A549 (cell line): ENCODE data around the gene INSYN2B. TPM values are rescaled to one million over a fixed set of nuclear protein-coding genes. Genes with fewer than 3 reads are reported as not detected.
A peak's percentile ranks its signal among the peaks of the same experiment; 100 is the strongest.

ENCODE experiments used
- ATAC-seq, 2 experiments: fragments of 200-7000 bp in 1 of 2; fragments of >200 bp in 1 of 2; cut with Nextera tagmentation in 1 of 2; cut with Tn5 transposase in 1 of 2; 3 replicates each; pipeline versions ENCODE4 v1.8.0 to v1.9.1; 2018 to 2020; ENCODE audit warnings: mild to moderate bottlenecking in 1 of 2, moderate library complexity in 1 of 2
- CTCF ChIA-PET: fragments of 300-600 bp; sonication (Branson Sonifier 250); formaldehyde crosslinking; extraction: SDS; loops from one replicate; lab custom pipeline; 2021; ENCODE audit warnings: antibody characterized with exemption, inconsistent platforms; lab: Yijun Ruan, JAX
- POLR2A ChIA-PET: fragments of 350-600 bp; formaldehyde crosslinking; extraction: SDS; loops from one replicate; lab custom pipeline; 2021; ENCODE audit warnings: antibody characterized with exemption, inconsistent platforms; lab: Yijun Ruan, JAX
- DNase-seq, 2 experiments: peaks; one replicate each; pipeline versions ENCODE4 v3.0.0 to v3.0.0-alpha.2; 2011 to 2016; ENCODE audit warnings: low read depth in 1 of 2, low spot score in 1 of 2
- FAIRE-seq: peaks from 2 replicates; lab custom pipeline; 2011; peaks lifted over from hg19 to GRCh38; lab: Jason Lieb, UNC
- H3K27ac ChIP-seq, 2 experiments: fragments of >200 bp; sonication (Bioruptor Twin); formaldehyde crosslinking; 3 replicates each; pipeline ENCODE4 v1.5.1; 2016 to 2017
- H3K4me1 ChIP-seq: fragments of >200 bp; sonication (Bioruptor Twin); formaldehyde crosslinking; 3 replicates; pipeline ENCODE4 v1.6.1; 2016
- H3K4me2 ChIP-seq: fragments of >200 bp; sonication (Bioruptor Twin); formaldehyde crosslinking; 3 replicates; pipeline ENCODE4 v1.6.1; 2016
- H3K4me3 ChIP-seq: fragments of >200 bp; sonication (Bioruptor Twin); formaldehyde crosslinking; 3 replicates; pipeline ENCODE4 v1.5.1; 2016
- H3K9me3 ChIP-seq: fragments of >200 bp; sonication (Bioruptor Twin); formaldehyde crosslinking; 3 replicates; pipeline ENCODE4 v1.6.1; 2016
- BCL3 ChIP-seq: fragments of >200 bp; sonication (Bioruptor Twin); formaldehyde crosslinking; IDR thresholded peaks from 3 replicates; pipeline ENCODE4 v1.6.1; 2016
- BHLHE40 ChIP-seq: IDR thresholded peaks from 2 replicates; pipeline ENCODE4 v1.6.1; 2012; ENCODE audit warnings: low read depth, low read length, inconsistent platforms
- EHMT2 ChIP-seq: fragments of 200-600 bp; sonication (generic); IDR thresholded peaks from 2 replicates; pipeline ENCODE4 v1.6.1; 2016; ENCODE audit warnings: antibody characterized with exemption, low read depth, mild to moderate bottlenecking, moderate library complexity
- ELK1 ChIP-seq: fragments of 150-350 bp; IDR thresholded peaks from 2 replicates; pipeline ENCODE4 v1.6.1; 2014; ENCODE audit warnings: low read depth, mild to moderate bottlenecking, low read length
- EP300 ChIP-seq, 2 experiments: fragments of >200 bp; sonication (Bioruptor Twin); formaldehyde crosslinking; IDR thresholded peaks; 2 replicates in 1 of 2; 3 replicates in 1 of 2; pipeline ENCODE4 v1.6.1; 2016 to 2017
- ESRRA ChIP-seq: fragments of 150-350 bp; IDR thresholded peaks from 2 replicates; pipeline ENCODE4 v1.6.1; 2014; ENCODE audit warnings: mild to moderate bottlenecking, low read length, borderline replicate concordance
- FOSL2 ChIP-seq, 2 experiments: fragments of 450-650 bp in 1 of 2; fragments of >200 bp in 1 of 2; sonication (Bioruptor Twin) in 1 of 2; formaldehyde crosslinking; IDR thresholded peaks; 2 replicates each; pipeline versions ENCODE4 v1.5.0 to v1.6.1; 2016 to 2020; ENCODE audit warnings: mild to moderate bottlenecking in 1 of 2, moderate library complexity in 1 of 2
- HDAC2 ChIP-seq: fragments of 200-600 bp; sonication (generic); IDR thresholded peaks from 2 replicates; pipeline ENCODE4 v1.6.1; 2016
- HMGXB4 ChIP-seq: fragments of 250-450 bp; sonication (Bioruptor Pico); IDR thresholded peaks from 2 replicates; pipeline ENCODE4 v1.5.0; 2021; ENCODE audit warnings: mild to moderate bottlenecking, moderate library complexity, borderline replicate concordance
- JUNB ChIP-seq: fragments of >200 bp; sonication (Bioruptor Twin); formaldehyde crosslinking; IDR thresholded peaks from 2 replicates; pipeline ENCODE4 v1.6.1; 2016
- KDM1A ChIP-seq: fragments of 200-600 bp; sonication (generic); IDR thresholded peaks from 2 replicates; pipeline ENCODE4 v1.6.1; 2016; ENCODE audit warnings: low read depth, mild to moderate bottlenecking
- MAFK ChIP-seq: fragments of 450-650 bp; IDR thresholded peaks from 2 replicates; pipeline ENCODE4 v1.6.1; 2014; ENCODE audit not compliant: partially characterized antibody
- MAX ChIP-seq: IDR thresholded peaks from 2 replicates; pipeline ENCODE4 v1.6.1; 2012
- MAZ ChIP-seq: fragments of 150-350 bp; IDR thresholded peaks from 2 replicates; pipeline ENCODE4 v1.6.1; 2014; ENCODE audit warnings: antibody characterized with exemption, low read depth, low read length, borderline replicate concordance
- MYC ChIP-seq: IDR thresholded peaks from 2 replicates; pipeline ENCODE4 v1.6.1; 2012; ENCODE audit warnings: mild to moderate bottlenecking, inconsistent platforms, low read length, improper control_type of control experiment, borderline replicate concordance
- NFE2L2 ChIP-seq: fragments of 150-350 bp; conservative IDR thresholded peaks from 2 replicates; pipeline ENCODE4 v1.6.1; 2014; ENCODE audit warnings: low read length
- NPAS2 ChIP-seq: fragments of 250-450 bp; sonication (Bioruptor Pico); IDR thresholded peaks from 2 replicates; pipeline ENCODE4 v1.8.0; 2022; ENCODE audit warnings: mild to moderate bottlenecking, moderate library complexity, borderline replicate concordance
- NR3C1 ChIP-seq: fragments of >200 bp; sonication (Bioruptor Twin); formaldehyde crosslinking; IDR thresholded peaks from 3 replicates; pipeline ENCODE4 v1.6.1; 2017
- PHF8 ChIP-seq: fragments of 200-600 bp; sonication (generic); IDR thresholded peaks from 2 replicates; pipeline ENCODE4 v1.6.1; 2016; ENCODE audit warnings: low read depth, mild to moderate bottlenecking, antibody characterized with exemption, moderate library complexity, borderline replicate concordance
- POLR2A ChIP-seq: IDR thresholded peaks from 2 replicates; pipeline ENCODE4 v1.6.1; 2012; ENCODE audit warnings: mild to moderate bottlenecking, low read length
- RARB ChIP-seq: fragments of 250-450 bp; sonication (Bioruptor Pico); IDR thresholded peaks from 2 replicates; pipeline ENCODE4 v1.8.0; 2021; ENCODE audit warnings: mild to moderate bottlenecking, moderate library complexity
- RFX5 ChIP-seq: fragments of 450-650 bp; IDR thresholded peaks from 2 replicates; pipeline ENCODE4 v1.7.1; 2014; ENCODE audit warnings: antibody characterized with exemption, mild to moderate bottlenecking, moderate library complexity
- SMC3 ChIP-seq: fragments of >200 bp; sonication (Bioruptor Twin); formaldehyde crosslinking; IDR thresholded peaks from 3 replicates; pipeline ENCODE4 v1.6.1; 2018; ENCODE audit warnings: inconsistent platforms
- ZC3H11A ChIP-seq: fragments of 450-650 bp; IDR thresholded peaks from 2 replicates; pipeline ENCODE4 v1.6.1; 2014; ENCODE audit warnings: antibody characterized with exemption, mild to moderate bottlenecking
- ZFP36 ChIP-seq: fragments of 450-650 bp; IDR thresholded peaks from 2 replicates; pipeline ENCODE4 v1.6.1; 2014; ENCODE audit warnings: borderline replicate concordance; ENCODE audit not compliant: partially characterized antibody
- ZNF302 ChIP-seq: fragments of 250-450 bp; sonication (Bioruptor Pico); IDR thresholded peaks from 2 replicates; pipeline ENCODE4 v1.9.0; 2021; ENCODE audit warnings: inconsistent platforms, mild to moderate bottlenecking, moderate library complexity
- WGBS: methylation state at CpG from one replicate; pipeline ENCODE4 v1.1.6; 2017; ENCODE audit errors: missing lambda C conversion rate; 5-methylcytosine and 5-hydroxymethylcytosine counted together
- polyA plus RNA-seq, 4 experiments: library from polyadenylated mRNA; depleted of rRNA in 3 of 4; stranded (reverse); fragments of >200 nt; fragmentation: RNase III in 1 of 4; extraction: RNeasy Plus Mini Kit Qiagen cat#74134 plus additional on column Dnase treatment in 1 of 4; gene quantifications; 2 replicates in 3 of 4; 3 replicates in 1 of 4; pipeline ENCODE4 v1.2.3, GENCODE V29; 2011 to 2017

The INSYN2B gene
- polyA plus RNA-seq, 2 of the 4 experiments (the other 2 are of a cell fraction): 0.26 to 0.46 TPM

- no peak for ATAC-seq
- WGBS: 72% methylated on average over 3 of the region's 3 CpGs
- no peak for TF ChIP-seq EHMT2
- no peak for TF ChIP-seq KDM1A
- no peak for TF ChIP-seq RARB
- no peak for TF ChIP-seq NPAS2 (CRISPR knock-in tag)
- TF ChIP-seq ZFP36: no peak
- TF ChIP-seq FOSL2 (IDR thresholded peaks at IDR 0.05): no peak
- TF ChIP-seq FOSL2 (CRISPR knock-in tag; IDR thresholded peaks at IDR 0.05): no peak
- TF ChIP-seq POLR2A: no peak
- TF ChIP-seq PHF8: no peak
- no peak for TF ChIP-seq BHLHE40
- TF ChIP-seq JUNB: no peak
- TF ChIP-seq NR3C1: no peak
- no peak for TF ChIP-seq HMGXB4 (CRISPR knock-in tag)
- no peak for TF ChIP-seq SMC3
- no peak for TF ChIP-seq MYC
- TF ChIP-seq HDAC2: no peak
- no peak for TF ChIP-seq EP300 (IDR thresholded peaks at IDR 0.05)
- no peak for TF ChIP-seq BCL3
- no peak for FAIRE-seq
- Histone ChIP-seq H3K4me1 (peaks cover 13% of the 10 kb centered on the region), H3K9me3 (no peaks in the 10 kb centered on the region), H3K4me2 (no peak overlapping the region), H3K27ac (no peak overlapping the region), H3K4me3 (no peak overlapping the region)
- CTCF ChIA-PET: interaction anchor here (1.6 kb wide), 1 partner anchor 11 kb away, joined by 3 read pairs; no protein-coding TSS in a partner anchor
- POLR2A ChIA-PET: no interaction called here
- no peak for DNase-seq
Observed at GRCh38 chr5:169860585-169860984, 119.7 kb downstream of the INSYN2B start.

GRCh38 chr5:169856571-169856970 is 123.7 kb downstream of the INSYN2B start:
- 0 out of 3 replicates have a peak, but pooled peaks cover 11% of the 10 kb centered on the region for H3K9me3 ChIP-seq
- H3K4me1 ChIP-seq: peaks cover 13% of the 10 kb centered on the region
- DNase-seq (peak; percentile 57 to 81), FAIRE-seq (peak; percentile 93), ATAC-seq (peak; percentile 97 to 98)
- peak overlapping the region; percentile 65 to 82 for H3K27ac ChIP-seq
- ChIA-PET CTCF (no interaction called here), POLR2A (no interaction called here)
- H3K4me3 ChIP-seq: no peak overlapping the region
- TF ChIP-seq ZNF302 (CRISPR knock-in tag): no peak
- no peak for TF ChIP-seq ESRRA
- TF ChIP-seq FOSL2 (IDR thresholded peaks at IDR 0.05): no peak
- peak; percentile 72 for TF ChIP-seq FOSL2 (CRISPR knock-in tag; IDR thresholded peaks at IDR 0.05)
- TF ChIP-seq NFE2L2: peak; percentile 93
- TF ChIP-seq ELK1: no peak
- no peak for TF ChIP-seq RARB
- no peak for TF ChIP-seq SMC3
- no peak for TF ChIP-seq RFX5
- peak; percentile 32 for TF ChIP-seq MAX
- TF ChIP-seq ZC3H11A: no peak
- TF ChIP-seq MAZ: no peak
- peak; percentile 99 for TF ChIP-seq MAFK
- H3K4me2 ChIP-seq: peak overlapping the region; percentile 33
- WGBS: 5% methylated on average over 2 of the region's 2 CpGs
